ENCODE data around the gene SOCS4. TPM values are rescaled to one million over a fixed set of nuclear protein-coding genes. Genes with fewer than 3 reads are reported as not detected.

Gene SOCS4
- total RNA-seq, 2 experiments from 2014 or later, result 23.0 to 37.3 TPM

DNA sequence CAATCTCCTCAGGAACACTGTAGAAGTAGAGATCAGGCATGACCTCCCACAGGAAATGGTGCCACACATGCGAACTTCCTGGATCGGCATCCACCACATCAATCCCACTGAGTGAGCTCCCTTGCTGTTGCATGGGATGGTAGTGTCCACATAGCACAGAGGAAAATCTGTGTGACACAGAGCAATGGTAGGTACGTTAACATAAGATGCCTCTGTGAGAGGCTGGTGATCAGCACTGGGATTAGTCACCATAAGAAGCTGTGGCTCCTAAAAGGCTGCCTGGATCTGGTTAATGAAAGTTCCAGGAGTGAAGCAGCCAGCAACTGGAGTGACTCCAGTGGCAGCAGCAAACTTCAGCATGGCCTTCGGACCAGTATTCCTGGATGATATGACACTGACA is 22.0 kb upstream of the SOCS4 start:
- no peak for DNase-seq (ENCODE audit: low spot score)
- Histone ChIP-seq H3K4me3 (ENCODE audit: low read depth, low read length, poor library complexity, severe bottlenecking) (no peak overlapping the region), H3K27ac (ENCODE audit: low read depth, low read length, poor library complexity, severe bottlenecking) (no peak overlapping the region), H3K4me2 (ENCODE audit: low read length) (no peak overlapping the region), H3K36me3 (ENCODE audit: insufficient read depth, low read length) (peaks cover 97% of the 10 kb centered on the region), H2AFZ (ENCODE audit: low read length) (no peak overlapping the region), H3K9me3 (ENCODE audit: low read length) (no peaks in the 10 kb centered on the region), H3K79me2 (ENCODE audit: insufficient read depth, low read depth, low read length) (no peaks in the 10 kb centered on the region), H4K20me1 (ENCODE audit: insufficient read depth, low read length) (no peaks in the 10 kb centered on the region), H3K9me2 (ENCODE audit: insufficient read depth, low read length) (no peaks in the 10 kb centered on the region), H3K4me1 (ENCODE audit: insufficient read depth, low read length, poor library complexity, severe bottlenecking) (no peaks in the 10 kb centered on the region)
- intact Hi-C loops (cut with micrococcal nuclease; ENCODE audit: unreplicated experiment), result no loop called here
- TF ChIP-seq EZH2phosphoT487 (IDR thresholded peaks at IDR 0.05; ENCODE audit: borderline replicate concordance, low read depth, low read length) (no peak), CTCF (conservative IDR thresholded peaks at IDR 0.05; ENCODE audit: low read length) (no peak)
- ChIA-PET CTCF (ENCODE audit: unreplicated experiment) (no interaction called here), POLR2A (interaction anchor here (0.5 to 1.2 kb wide), 4 partner anchors 22 to 624 kb away, joined by 3 to 5 read pairs (median 3); partner anchors contain the start of genes SOCS4 and WDHD1)
- no TSS peak for BruUV-seq (replicated peaks)

DNA sequence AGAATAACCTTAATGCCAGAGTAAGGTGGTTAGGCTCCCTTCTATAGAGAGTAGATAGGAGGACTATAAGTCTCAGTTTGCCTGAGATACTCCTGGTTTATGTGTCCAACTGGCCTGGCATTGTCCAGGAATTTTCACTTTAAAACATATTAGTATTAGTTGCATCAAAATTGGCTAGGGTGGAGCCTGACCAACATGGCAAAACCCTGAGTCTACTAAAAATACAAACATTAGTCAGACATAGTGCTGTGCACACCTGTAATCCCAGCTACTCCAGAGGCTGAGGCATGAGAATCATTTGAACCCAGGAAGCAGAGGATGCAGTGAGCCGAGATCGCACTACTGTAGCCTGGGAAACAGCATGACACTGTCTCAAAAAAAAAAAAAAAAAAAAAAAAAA is 12.0 kb upstream of the SOCS4 start:
- POLR2A ChIA-PET, result interaction anchor here (0.6 to 3.1 kb wide), 7 partner anchors 12 to 567 kb away, joined by 3 to 19 read pairs (median 5); partner anchors contain the start of genes SOCS4 and WDHD1
- no peaks in the 10 kb centered on the region for H4K20me1 ChIP-seq (ENCODE audit: insufficient read depth, low read length)
- H3K79me2 ChIP-seq (ENCODE audit: insufficient read depth, low read depth, low read length), result peaks cover 51% of the 10 kb centered on the region; the same call in 1 of the 2 replicates

More for the DNA sequence above, 12.0 kb upstream of the SOCS4 start:
- H3K36me3 ChIP-seq (ENCODE audit: insufficient read depth, low read length), result peaks cover 96% of the 10 kb centered on the region
- no peak overlapping the region for H2AFZ ChIP-seq (ENCODE audit: low read length)
- no TSS peak for BruUV-seq (replicated peaks)
- TF ChIP-seq CTCF (conservative IDR thresholded peaks at IDR 0.05; ENCODE audit: low read length) (no peak), EZH2phosphoT487 (IDR thresholded peaks at IDR 0.05; ENCODE audit: borderline replicate concordance, low read depth, low read length) (no peak)
- CTCF ChIA-PET (ENCODE audit: unreplicated experiment), result no interaction called here
- no peaks in the 10 kb centered on the region for H3K9me3 ChIP-seq (ENCODE audit: low read length)
- H3K4me2 ChIP-seq (ENCODE audit: low read length), result no peak overlapping the region
- intact Hi-C loops (cut with micrococcal nuclease; ENCODE audit: unreplicated experiment), result no loop called here
- H3K9me2 ChIP-seq (ENCODE audit: insufficient read depth, low read length), result no peaks in the 10 kb centered on the region
- no peak overlapping the region for H3K27ac ChIP-seq (ENCODE audit: low read depth, low read length, poor library complexity, severe bottlenecking)
- H3K4me3 ChIP-seq (ENCODE audit: low read depth, low read length, poor library complexity, severe bottlenecking), result no peak overlapping the region
- H3K4me1 ChIP-seq (ENCODE audit: insufficient read depth, low read length, poor library complexity, severe bottlenecking), result no peaks in the 10 kb centered on the region
- no peak for DNase-seq (ENCODE audit: low spot score)
